HepG2 (cell line): ENCODE results near the gene MXI1. TPM values are rescaled to one million over a fixed set of nuclear protein-coding genes. Genes with fewer than 3 reads are reported as not detected.

Experiments used
- ATAC-seq: fragments of 200-7000 bp; cut with Tn5 transposase; 3 replicates; pipeline ENCODE4 v1.9.1; 2020; ENCODE audit warnings: mild to moderate bottlenecking, moderate library complexity
- BruUV-seq: library from RNA; stranded (reverse); fragments of 400-500 nt; replicated peaks from 2 replicates; lab custom pipeline; 2021; lab: Mats Ljungman, UMichigan
- CTCF ChIA-PET: fragments of 300-600 bp; formaldehyde crosslinking; extraction: SDS; loops from one replicate; lab custom pipeline; 2021; ENCODE audit warnings: low total read pairs, inconsistent platforms, low intra/inter-chr PET ratio; lab: Yijun Ruan, JAX
- POLR2A ChIA-PET: fragments of 350-600 bp; sonication (Branson Sonifier 250); formaldehyde crosslinking; loops from one replicate; lab custom pipeline; 2020; ENCODE audit warnings: antibody characterized with exemption, inconsistent platforms; lab: Yijun Ruan, JAX
- DNase-seq: peaks from one replicate; pipeline ENCODE4 v3.0.0-alpha.2; 2015; ENCODE audit warnings: low spot score
- FAIRE-seq: peaks from 3 replicates; lab custom pipeline; 2011; peaks lifted over from hg19 to GRCh38; lab: Jason Lieb, UNC
- H2AFZ ChIP-seq: one replicate; pipeline ENCODE4 v1.6.1; 2011; ENCODE audit warnings: low read length, inconsistent platforms
- H3K27ac ChIP-seq: fragments of 300-600 bp; 3 replicates; pipeline ENCODE4 v1.8.0; 2011; ENCODE audit warnings: mixed run types, mild to moderate bottlenecking, mixed read lengths, low read length, inconsistent platforms; ENCODE audit not compliant: insufficient read depth; ENCODE audit errors: extremely low read length
- H3K27me3 ChIP-seq, 2 experiments: fragments of 200-600 bp in 1 of 2; 2 replicates in 1 of 2; 3 replicates in 1 of 2; pipeline versions ENCODE4 v1.6.0 to v1.8.0; 2011; ENCODE audit warnings: low read length in 2 of 2, mild to moderate bottlenecking in 2 of 2, moderate library complexity in 2 of 2, inconsistent platforms in 1 of 2; ENCODE audit not compliant: insufficient read depth in 2 of 2, control insufficient read depth in 1 of 2
- H3K36me3 ChIP-seq, 2 experiments: fragments of 200-600 bp in 1 of 2; replicated peaks in 1 of 2; 2 replicates in 1 of 2; 3 replicates in 1 of 2; pipeline versions ENCODE4 v1.5.1 to v1.8.0; 2011; ENCODE audit warnings: low read length in 2 of 2, inconsistent platforms in 1 of 2; ENCODE audit not compliant: insufficient read depth in 2 of 2, control insufficient read depth in 1 of 2
- H3K4me1 ChIP-seq: 2 replicates; pipeline ENCODE4 v1.5.1; 2012; ENCODE audit warnings: low read length, inconsistent platforms; ENCODE audit not compliant: insufficient read depth
- H3K4me2 ChIP-seq: 2 replicates; pipeline ENCODE4 v1.6.0; 2011; ENCODE audit warnings: low read depth, low read length, inconsistent platforms
- H3K4me3 ChIP-seq, 3 experiments: fragments of 200-600 bp in 1 of 3; sonication (generic), shearing (Covaris generic) in 1 of 3; replicated peaks in 1 of 3; 2 replicates each; pipeline ENCODE4 v1.5.1; 2011 to 2016; ENCODE audit warnings: low read length in 3 of 3, inconsistent platforms in 2 of 3, low read depth in 2 of 3, mild to moderate bottlenecking in 2 of 3, control low read depth in 1 of 3, mixed read lengths in 1 of 3; ENCODE audit not compliant: insufficient read depth in 1 of 3
- H3K79me2 ChIP-seq: one replicate; pipeline ENCODE4 v1.6.1; 2011; ENCODE audit warnings: low read length, inconsistent platforms; ENCODE audit not compliant: insufficient read depth
- H3K9ac ChIP-seq: 2 replicates; pipeline ENCODE4 v1.6.0; 2011; ENCODE audit warnings: mild to moderate bottlenecking, low read depth, low read length, inconsistent platforms; ENCODE audit not compliant: insufficient read depth
- H3K9me3 ChIP-seq: 2 replicates; pipeline ENCODE4 v1.5.1; 2012; ENCODE audit warnings: mild to moderate bottlenecking, low read length
- H4K20me1 ChIP-seq: 2 replicates; pipeline ENCODE4 v1.6.0; 2011; ENCODE audit warnings: inconsistent platforms, mild to moderate bottlenecking, low read length, moderate library complexity; ENCODE audit not compliant: insufficient read depth
- CENPX ChIP-seq: sonication (generic); formaldehyde crosslinking; IDR thresholded peaks from 2 replicates; pipeline ENCODE4 v1.9.0; 2021; ENCODE audit warnings: mild to moderate bottlenecking, missing genetic modification reagents, moderate library complexity
- NCOA2 ChIP-seq: sonication (generic); formaldehyde crosslinking; IDR thresholded peaks from 2 replicates; pipeline ENCODE4 v1.8.0; 2022; ENCODE audit warnings: inconsistent platforms
- RELA ChIP-seq: sonication (generic); formaldehyde crosslinking; IDR thresholded peaks from 2 replicates; pipeline ENCODE4 v1.4.0; 2020; ENCODE audit warnings: missing genetic modification reagents
- SIN3B ChIP-seq: fragments of 150-350 bp; IDR thresholded peaks from 2 replicates; pipeline ENCODE4 v1.6.1; 2014; ENCODE audit warnings: low read length
- YEATS2 ChIP-seq: sonication (generic); formaldehyde crosslinking; IDR thresholded peaks from 2 replicates; pipeline ENCODE4 v1.4.0; 2020; ENCODE audit warnings: missing genetic modification reagents, borderline replicate concordance
- ZNF234 ChIP-seq: sonication (generic); formaldehyde crosslinking; conservative IDR thresholded peaks from 2 replicates; pipeline ENCODE4 v1.5.1; 2020; ENCODE audit warnings: mild to moderate bottlenecking, missing genetic modification reagents
- ZNF556 ChIP-seq: sonication (generic); formaldehyde crosslinking; IDR thresholded peaks from 2 replicates; pipeline ENCODE4 v1.4.0; 2020; ENCODE audit warnings: mild to moderate bottlenecking, missing genetic modification reagents, borderline replicate concordance
- ZNF781 ChIP-seq: sonication (generic); formaldehyde crosslinking; IDR thresholded peaks from 2 replicates; pipeline ENCODE4 v1.5.1; 2020; ENCODE audit warnings: borderline replicate concordance, mild to moderate bottlenecking, missing genetic modification reagents; ENCODE audit errors: not compliant biosample characterization
- WGBS: methylation state at CpG from one replicate; pipeline ENCODE4 v1.1.6; 2017; ENCODE audit warnings: low lambda C conversion rate; 5-methylcytosine and 5-hydroxymethylcytosine counted together
- in situ Hi-C: cut with HindIII; loops from 2 replicates; pipeline ENCODE4 v1.10.0; 2017; ENCODE audit warnings: low pct_unique_long_range_greater_than_20kb; ENCODE audit not compliant: extremely low pct_ligation_motif_present
- intact Hi-C: fragments of 100-400 bp; cut with micrococcal nuclease; formaldehyde crosslinking; loops from one replicate; pipeline ENCODE4 v1.10.0; 2022; ENCODE audit not compliant: unreplicated experiment
- polyA plus RNA-seq, 8 experiments: library from polyadenylated mRNA; depleted of rRNA in 3 of 8; stranded (reverse) in 7 of 8; unstranded in 1 of 8; fragments of >200 nt; fragmentation: Illumina TruSeq in 4 of 8; extraction: Trizol in 4 of 8; gene quantifications; 2 replicates each; pipeline versions ENCODE4 v1.2.1 to v1.2.3, GENCODE V29; 2011 to 2016; ENCODE audit warnings: low read depth in 4 of 8, missing spikeins in 1 of 8, mixed read lengths in 1 of 8; ENCODE audit not compliant: insufficient read depth in 1 of 8
- total RNA-seq, 5 experiments: library from RNA; depleted of rRNA; stranded (reverse); fragments of >200 nt; fragmentation: Illumina TruSeq; extraction: Trizol; gene quantifications; 2 replicates each; pipeline ENCODE4 v1.2.3, GENCODE V29; 2016; ENCODE audit warnings: low read depth in 1 of 5
- TF ChIP-seq, protein P1 (sequence below): sonication (generic); formaldehyde crosslinking; conservative IDR thresholded peaks from 2 replicates; pipeline ENCODE4 v1.8.0; 2022; ENCODE audit warnings: low read depth, missing genetic modification reagents
- TF ChIP-seq, protein P2 (sequence below): fragments of 450-650 bp; IDR thresholded peaks from 2 replicates; pipeline ENCODE4 v1.6.1; 2017; ENCODE audit warnings: mild to moderate bottlenecking

Gene MXI1
- total and polyA plus RNA-seq, 2 of the 13 experiments (the other 11 are each of a cell fraction or from before 2014, with no cell fraction given), result 6.6 to 22.0 TPM

DNA sequence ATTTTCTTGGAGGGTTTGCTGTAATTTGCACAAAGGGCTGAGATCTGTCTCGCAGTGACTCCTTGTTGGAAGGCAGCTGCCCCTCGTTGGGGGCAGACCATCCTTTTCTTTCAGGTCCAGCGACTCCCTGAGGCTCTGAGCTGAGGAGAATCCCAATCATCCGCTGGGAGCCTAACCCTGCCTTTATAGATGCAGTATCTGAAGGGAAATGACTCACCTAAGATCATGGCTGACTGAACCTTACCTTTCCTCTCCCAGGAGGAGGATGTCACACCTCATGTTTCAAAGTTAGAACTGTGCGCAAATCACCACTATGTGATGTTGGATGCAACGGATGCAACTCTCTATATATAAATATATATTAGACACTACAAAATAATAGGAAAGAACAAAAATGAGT is 36.4 kb upstream of the MXI1 start:
- no peaks in the 10 kb centered on the region for H3K79me2 ChIP-seq
- H3K4me3 ChIP-seq, result no peak overlapping the region
- H3K27me3 ChIP-seq, result peaks cover 0 to 22% of the 10 kb centered on the region in 2 experiments; a peak in 2 of 5 replicates
- H3K9me3 ChIP-seq, result no peaks in the 10 kb centered on the region
- DNase-seq (no peak), ATAC-seq (no peak), FAIRE-seq (no peak)
- no peak overlapping the region for H2AFZ ChIP-seq
- TF ChIP-seq ZNF781 (CRISPR knock-in tag) (no peak), RELA (CRISPR knock-in tag) (no peak), YEATS2 (CRISPR knock-in tag) (no peak), NCOA2 (CRISPR knock-in tag) (no peak), SIN3B (no peak), CENPX (no peak), ZNF556 (CRISPR knock-in tag) (no peak), ZNF234 (CRISPR knock-in tag) (no peak)
- TF ChIP-seq, protein P1, sequence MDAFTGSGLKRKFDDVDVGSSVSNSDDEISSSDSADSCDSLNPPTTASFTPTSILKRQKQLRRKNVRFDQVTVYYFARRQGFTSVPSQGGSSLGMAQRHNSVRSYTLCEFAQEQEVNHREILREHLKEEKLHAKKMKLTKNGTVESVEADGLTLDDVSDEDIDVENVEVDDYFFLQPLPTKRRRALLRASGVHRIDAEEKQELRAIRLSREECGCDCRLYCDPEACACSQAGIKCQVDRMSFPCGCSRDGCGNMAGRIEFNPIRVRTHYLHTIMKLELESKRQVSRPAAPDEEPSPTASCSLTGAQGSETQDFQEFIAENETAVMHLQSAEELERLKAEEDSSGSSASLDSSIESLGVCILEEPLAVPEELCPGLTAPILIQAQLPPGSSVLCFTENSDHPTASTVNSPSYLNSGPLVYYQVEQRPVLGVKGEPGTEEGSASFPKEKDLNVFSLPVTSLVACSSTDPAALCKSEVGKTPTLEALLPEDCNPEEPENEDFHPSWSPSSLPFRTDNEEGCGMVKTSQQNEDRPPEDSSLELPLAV (CRISPR knock-in tag), result no peak
- TF ChIP-seq, protein P2, sequence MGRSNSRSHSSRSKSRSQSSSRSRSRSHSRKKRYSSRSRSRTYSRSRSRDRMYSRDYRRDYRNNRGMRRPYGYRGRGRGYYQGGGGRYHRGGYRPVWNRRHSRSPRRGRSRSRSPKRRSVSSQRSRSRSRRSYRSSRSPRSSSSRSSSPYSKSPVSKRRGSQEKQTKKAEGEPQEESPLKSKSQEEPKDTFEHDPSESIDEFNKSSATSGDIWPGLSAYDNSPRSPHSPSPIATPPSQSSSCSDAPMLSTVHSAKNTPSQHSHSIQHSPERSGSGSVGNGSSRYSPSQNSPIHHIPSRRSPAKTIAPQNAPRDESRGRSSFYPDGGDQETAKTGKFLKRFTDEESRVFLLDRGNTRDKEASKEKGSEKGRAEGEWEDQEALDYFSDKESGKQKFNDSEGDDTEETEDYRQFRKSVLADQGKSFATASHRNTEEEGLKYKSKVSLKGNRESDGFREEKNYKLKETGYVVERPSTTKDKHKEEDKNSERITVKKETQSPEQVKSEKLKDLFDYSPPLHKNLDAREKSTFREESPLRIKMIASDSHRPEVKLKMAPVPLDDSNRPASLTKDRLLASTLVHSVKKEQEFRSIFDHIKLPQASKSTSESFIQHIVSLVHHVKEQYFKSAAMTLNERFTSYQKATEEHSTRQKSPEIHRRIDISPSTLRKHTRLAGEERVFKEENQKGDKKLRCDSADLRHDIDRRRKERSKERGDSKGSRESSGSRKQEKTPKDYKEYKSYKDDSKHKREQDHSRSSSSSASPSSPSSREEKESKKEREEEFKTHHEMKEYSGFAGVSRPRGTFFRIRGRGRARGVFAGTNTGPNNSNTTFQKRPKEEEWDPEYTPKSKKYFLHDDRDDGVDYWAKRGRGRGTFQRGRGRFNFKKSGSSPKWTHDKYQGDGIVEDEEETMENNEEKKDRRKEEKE, result no peak
- intact Hi-C loops (no loop called here), in situ Hi-C loops (no loop called here)
- no TSS peak for BruUV-seq
- no peak overlapping the region for H3K9ac ChIP-seq
- CTCF ChIA-PET, result no interaction called here
- peaks cover 35% of the 10 kb centered on the region for H3K4me1 ChIP-seq
- no peak overlapping the region for H3K4me2 ChIP-seq
- H3K27ac ChIP-seq, result no peak overlapping the region
- WGBS, result 23% methylated on average over 6 of the region's 6 CpGs
- POLR2A ChIA-PET, result no interaction called here
- H4K20me1 ChIP-seq, result no peaks in the 10 kb centered on the region
- no peaks in the 10 kb centered on the region for H3K36me3 ChIP-seq
